A673 (cell line): ENCODE measurements around the gene EEF2K.

ENCODE experiments used
- CTCF ChIP-seq: fragments of 300-800, 200-600 bp; sonication (generic); conservative IDR thresholded peaks from 2 replicates; pipeline ENCODE4 v1.5.1; 2017; ENCODE audit warnings: low read depth, mild to moderate bottlenecking, antibody characterized with exemption, low read length, moderate library complexity, mixed read lengths
- EZH2 ChIP-seq: fragments of 200-600 bp; sonication (generic); IDR thresholded peaks from 2 replicates; pipeline ENCODE4 v1.6.1; 2017; ENCODE audit warnings: borderline replicate concordance, low read depth, mild to moderate bottlenecking, mixed read lengths, antibody characterized with exemption, low read length; ENCODE audit not compliant: poor library complexity, severe bottlenecking

DNA sequence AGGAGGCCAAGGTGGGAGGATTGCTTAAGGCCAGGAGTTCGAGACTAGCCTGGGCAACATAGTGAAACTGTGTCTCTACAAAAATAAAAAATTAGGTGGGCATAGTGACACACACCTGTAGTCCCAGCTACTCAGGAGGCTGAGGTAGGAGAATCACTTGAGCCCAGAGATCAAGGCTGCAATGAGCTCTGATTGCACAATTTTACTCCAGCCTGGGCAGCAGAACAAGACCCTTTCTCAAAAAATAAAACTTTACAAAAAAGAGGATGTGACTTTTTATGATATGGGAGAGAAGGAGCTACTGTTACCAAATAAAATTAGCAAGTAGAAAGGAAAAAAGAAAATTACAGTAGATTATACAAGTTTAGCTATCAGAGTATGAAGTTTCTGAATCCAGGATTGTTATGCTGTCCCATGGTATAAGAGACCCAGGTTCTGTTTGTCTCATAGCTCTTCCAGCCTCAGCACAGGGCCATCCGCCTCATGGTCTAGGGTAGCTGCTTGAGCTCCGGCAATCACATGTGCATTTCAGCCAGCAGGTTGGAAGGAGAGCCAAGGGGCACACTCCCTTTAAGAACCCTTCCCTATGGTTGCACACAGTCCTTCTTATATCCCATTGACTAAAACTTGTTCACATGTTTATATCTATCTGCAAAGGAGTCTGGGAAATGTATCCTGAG is 13.5 kb downstream of the EEF2K start:
- no peak for TF ChIP-seq CTCF
- TF ChIP-seq EZH2: no peak
